ENCODE measurements around the gene FGD4. TPM values are rescaled to one million over a fixed set of nuclear protein-coding genes. Genes with fewer than 3 reads are reported as not detected.
"Not testable (repeated sequence)": the region's sequence is repeated elsewhere in the genome, so short reads cannot be mapped to it uniquely, and the experiment has no call there.

FGD4 gene
- total RNA-seq, 2 experiments from 2014 or later: 0.61 to 0.76 TPM

DNA sequence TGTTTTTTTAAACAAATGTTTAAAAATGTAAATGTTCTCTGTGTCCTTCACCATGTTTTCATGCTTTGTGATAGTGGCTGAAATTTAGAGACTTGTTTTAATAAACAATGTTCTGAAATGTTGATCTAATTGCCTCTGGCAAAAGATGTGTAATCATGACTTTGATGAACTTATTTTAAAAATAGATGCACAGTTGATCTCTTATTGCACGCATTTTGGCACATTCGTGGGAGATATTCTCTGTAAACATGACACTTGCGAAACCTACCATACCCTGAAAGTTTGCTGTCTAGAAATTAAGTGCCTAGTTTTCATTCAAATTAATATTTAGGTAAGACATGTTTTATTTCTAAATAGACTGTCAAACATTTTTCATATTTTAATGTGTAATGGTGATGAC lies 160.1 kb downstream of the FGD4 start:
- Mint-ChIP-seq H3K27me3 (peaks cover 5% of the 10 kb centered on the region), H3K4me1 (peaks cover 21% of the 10 kb centered on the region), H3K36me3 (peaks cover 2% of the 10 kb centered on the region), H3K4me3 (no peak overlapping the region), H3K9me3 (ENCODE audit: low read depth) (no peaks in the 10 kb centered on the region), H3K27ac (peak overlapping the region; percentile 43)
- ATAC-seq (no peak), DNase-seq (no peak)
- CTCF ChIA-PET: no interaction called here

DNA sequence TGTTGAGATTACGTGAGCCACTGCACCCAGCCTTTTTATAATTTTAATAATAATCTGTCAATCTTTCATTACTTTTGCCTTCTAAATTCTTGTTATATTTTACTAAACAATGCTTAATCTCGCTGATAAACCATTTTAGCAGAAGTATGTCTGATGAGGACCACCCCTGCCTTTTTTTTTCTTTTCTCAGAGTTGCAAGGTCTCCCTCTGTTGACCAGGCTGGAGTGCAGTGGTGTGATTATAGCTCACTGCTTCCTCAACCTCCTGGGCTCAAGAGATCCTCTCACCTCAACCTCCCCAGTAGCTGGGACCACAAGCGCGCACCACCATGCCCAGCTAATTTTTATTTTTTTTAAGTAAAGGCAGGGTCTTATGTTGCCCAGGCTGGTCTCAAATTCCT lies 161.2 kb downstream of the FGD4 start:
- Mint-ChIP-seq H3K36me3 (peaks cover 2% of the 10 kb centered on the region), H3K4me3 (no peak overlapping the region), H3K4me1 (peaks cover 21% of the 10 kb centered on the region), H3K27ac (no peak overlapping the region), H3K27me3 (no peaks in the 10 kb centered on the region), H3K9me3 (ENCODE audit: low read depth) (no peaks in the 10 kb centered on the region)
- no peak for DNase-seq
- ATAC-seq: no peak
- CTCF ChIA-PET: no interaction called here

DNA sequence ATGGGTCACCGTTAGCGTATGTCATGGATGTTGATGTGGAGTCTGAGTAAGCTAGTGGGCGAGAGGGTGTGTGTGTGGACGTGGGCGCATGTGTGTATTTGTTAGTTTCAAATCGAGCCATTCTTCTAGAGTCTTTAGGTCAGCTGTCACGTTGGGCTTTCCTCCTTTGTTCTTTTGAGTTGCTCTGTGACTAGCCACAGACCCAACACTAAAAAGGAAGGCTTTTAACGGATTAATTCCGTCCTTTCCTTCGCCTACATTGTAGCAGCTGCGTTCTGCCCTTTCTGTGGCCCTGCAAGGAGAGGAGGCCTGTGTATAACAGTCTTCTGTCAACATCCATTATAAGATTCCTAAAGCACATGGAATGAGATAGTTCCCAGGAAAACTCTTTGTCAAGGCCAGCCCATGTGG lies 162.6 kb downstream of the FGD4 start:
- H3K27ac Mint-ChIP-seq: no peak overlapping the region

DNA sequence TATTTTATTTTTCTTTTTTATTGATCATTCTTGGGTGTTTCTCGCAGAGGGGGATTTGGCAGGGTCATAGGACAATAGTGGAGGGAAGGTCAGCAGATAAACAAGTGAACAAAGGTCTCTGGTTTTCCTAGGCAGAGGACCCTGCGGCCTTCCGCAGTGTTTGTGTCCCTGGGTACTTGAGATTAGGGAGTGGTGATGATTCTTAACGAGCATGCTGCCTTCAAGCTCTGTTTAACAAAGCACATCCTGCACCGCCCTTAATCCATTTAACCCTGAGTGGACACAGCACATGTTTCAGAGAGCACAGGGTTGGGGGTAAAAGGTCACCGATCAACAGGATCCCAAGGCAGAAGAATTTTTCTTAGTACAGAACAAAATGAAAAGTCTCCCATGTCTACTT lies 163.1 kb downstream of the FGD4 start:
- DNase-seq; H3K36me3 Mint-ChIP-seq; H3K4me3 Mint-ChIP-seq; H3K27me3 Mint-ChIP-seq; H3K9me3 Mint-ChIP-seq (ENCODE audit: low read depth); ATAC-seq; H3K27ac Mint-ChIP-seq; CTCF ChIA-PET: not testable (repeated sequence)
- peaks cover 21% of the 10 kb centered on the region for H3K4me1 Mint-ChIP-seq

More for the DNA sequence above, 162.6 kb downstream of the FGD4 start:
- no peak overlapping the region for H3K4me3 Mint-ChIP-seq
- DNase-seq: no peak
- ATAC-seq: no peak
- no peaks in the 10 kb centered on the region for H3K9me3 Mint-ChIP-seq (ENCODE audit: low read depth)
- H3K27me3 Mint-ChIP-seq: no peaks in the 10 kb centered on the region
- H3K4me1 Mint-ChIP-seq: peaks cover 21% of the 10 kb centered on the region
- CTCF ChIA-PET: no interaction called here
- peaks cover 2% of the 10 kb centered on the region for H3K36me3 Mint-ChIP-seq

DNA sequence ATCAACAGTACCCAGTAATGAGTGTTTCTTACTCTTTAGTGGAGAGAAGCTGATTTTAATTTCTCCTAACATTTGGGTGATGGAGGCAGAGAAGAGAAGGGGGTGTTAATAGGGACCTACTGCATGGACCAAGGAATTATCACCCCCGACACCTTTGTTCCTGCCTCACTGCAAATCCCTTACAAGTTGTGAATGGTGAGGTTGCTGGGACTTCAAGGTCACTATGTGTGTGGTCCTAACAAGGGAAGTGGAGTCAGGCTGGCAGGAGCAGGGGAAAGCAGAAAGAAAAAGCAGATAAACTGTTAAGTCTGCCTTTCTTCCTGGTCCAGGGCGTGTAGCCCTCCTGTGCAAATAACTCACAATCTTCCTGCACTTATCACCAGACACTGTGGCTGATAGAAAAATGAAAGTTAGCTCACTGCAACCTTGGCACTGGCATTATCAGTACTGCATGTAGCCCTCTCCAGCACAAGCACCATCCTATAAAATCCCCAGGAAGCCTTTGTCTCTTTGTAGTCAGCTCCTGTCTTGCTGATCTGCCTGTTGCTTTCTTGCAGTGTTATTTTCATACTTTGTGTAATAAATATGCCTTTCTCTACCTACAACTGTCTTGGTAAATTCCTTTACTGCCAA lies 167.4 kb downstream of the FGD4 start:
- no peaks in the 10 kb centered on the region for H3K27me3 Mint-ChIP-seq
- DNase-seq: no peak
- H3K4me1 Mint-ChIP-seq: no peaks in the 10 kb centered on the region
- H3K27ac Mint-ChIP-seq: no peak overlapping the region
- H3K9me3 Mint-ChIP-seq (ENCODE audit: low read depth): no peaks in the 10 kb centered on the region
- peaks cover under 1% of the 10 kb centered on the region for H3K36me3 Mint-ChIP-seq
- no peak for ATAC-seq
- CTCF ChIA-PET: no interaction called here
- no peak overlapping the region for H3K4me3 Mint-ChIP-seq

DNA sequence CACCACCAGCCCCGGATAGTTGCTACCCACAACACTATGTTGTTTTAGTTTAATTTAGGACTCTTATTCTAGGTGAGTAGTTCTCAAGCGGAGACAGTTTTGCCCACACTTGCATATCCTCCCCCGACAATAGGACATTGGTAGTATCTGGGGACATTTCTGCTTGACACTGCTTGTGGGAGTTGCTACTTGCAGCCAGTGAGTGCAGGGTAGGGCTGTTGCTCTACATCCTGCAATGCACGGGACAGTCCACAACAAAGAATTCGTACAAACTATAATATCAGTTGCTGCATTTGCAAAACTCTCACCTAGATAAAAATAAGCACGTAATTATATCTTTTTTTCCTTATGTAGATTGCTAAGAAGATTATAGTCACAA lies 167.9 kb downstream of the FGD4 start:
- ATAC-seq: no peak
- H3K27me3 Mint-ChIP-seq: no peaks in the 10 kb centered on the region
- no peak for DNase-seq
- H3K36me3 Mint-ChIP-seq: no peaks in the 10 kb centered on the region
- no peaks in the 10 kb centered on the region for H3K4me1 Mint-ChIP-seq
- no peak overlapping the region for H3K4me3 Mint-ChIP-seq
- CTCF ChIA-PET: no interaction called here
- no peaks in the 10 kb centered on the region for H3K9me3 Mint-ChIP-seq (ENCODE audit: low read depth)
- no peak overlapping the region for H3K27ac Mint-ChIP-seq

DNA sequence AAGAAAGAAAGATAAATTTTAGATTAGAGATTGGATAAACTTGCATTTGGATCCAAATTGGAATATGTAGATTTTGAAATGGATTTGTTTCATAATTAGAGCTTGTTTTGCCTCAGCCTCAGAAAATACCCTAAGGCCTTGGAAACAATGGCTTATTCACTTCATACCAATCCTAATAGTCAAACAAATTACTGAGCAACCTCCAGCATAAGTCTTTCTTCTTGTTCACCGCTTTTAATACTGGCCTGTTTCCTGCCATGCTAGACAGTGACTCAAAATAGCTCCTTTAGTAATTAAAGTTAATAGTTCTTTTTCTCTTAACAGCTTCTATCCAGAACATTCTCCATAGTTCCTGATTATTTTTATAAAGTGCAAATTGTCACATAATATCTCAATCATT lies 168.9 kb downstream of the FGD4 start:
- CTCF ChIA-PET: no interaction called here
- no peak overlapping the region for H3K4me3 Mint-ChIP-seq
- ATAC-seq: no peak

DNA sequence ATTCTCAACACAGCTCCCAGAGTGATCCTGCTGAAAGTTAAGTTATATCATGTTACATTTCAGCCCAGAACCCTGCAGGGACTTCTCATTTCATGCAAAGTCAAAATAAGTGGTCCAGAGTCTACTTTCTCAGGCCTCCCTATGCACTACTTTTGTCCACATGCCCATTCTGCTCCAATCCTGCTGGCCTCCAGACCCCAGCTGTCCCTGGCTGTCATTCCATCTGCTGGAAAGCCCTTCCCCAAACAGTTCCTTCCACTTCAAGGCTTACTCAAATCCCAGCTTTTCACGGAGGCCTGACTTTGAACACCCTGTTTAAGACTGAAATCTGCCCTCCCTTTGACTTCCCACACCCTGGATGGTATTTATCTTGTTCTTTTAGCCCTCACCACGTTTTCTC lies 169.9 kb downstream of the FGD4 start:
- no peaks in the 10 kb centered on the region for H3K4me1 Mint-ChIP-seq
- H3K36me3 Mint-ChIP-seq: no peaks in the 10 kb centered on the region
- CTCF ChIA-PET: no interaction called here
- H3K27me3 Mint-ChIP-seq: no peaks in the 10 kb centered on the region
- H3K4me3 Mint-ChIP-seq: no peak overlapping the region
- DNase-seq (no peak), ATAC-seq (no peak)
- H3K9me3 Mint-ChIP-seq (ENCODE audit: low read depth): no peaks in the 10 kb centered on the region
- no peak overlapping the region for H3K27ac Mint-ChIP-seq

More for the DNA sequence above, 168.9 kb downstream of the FGD4 start:
- DNase-seq: no peak
- Mint-ChIP-seq H3K9me3 (ENCODE audit: low read depth) (no peaks in the 10 kb centered on the region), H3K27ac (no peak overlapping the region), H3K27me3 (no peaks in the 10 kb centered on the region), H3K4me1 (no peaks in the 10 kb centered on the region), H3K36me3 (no peaks in the 10 kb centered on the region)

DNA sequence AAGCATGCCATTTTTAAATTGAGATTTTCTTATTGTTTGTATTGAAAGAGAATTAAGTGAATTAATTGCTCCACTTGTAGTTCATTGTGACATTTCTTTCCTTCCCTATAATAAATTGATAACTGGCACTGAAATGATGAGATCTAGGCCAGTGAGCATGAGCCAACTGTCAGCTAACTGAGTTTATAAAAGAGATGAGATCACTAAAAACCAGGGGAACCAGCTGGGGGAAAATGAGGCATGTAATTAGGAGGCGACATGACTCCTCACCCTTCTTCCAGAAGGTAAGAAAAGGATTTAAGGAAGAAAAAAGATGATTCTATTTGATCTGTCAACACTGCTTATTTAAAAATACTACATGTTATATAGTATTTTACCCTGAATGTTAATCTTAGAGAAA lies 175.2 kb downstream of the FGD4 start:
- no peak overlapping the region for H3K27ac Mint-ChIP-seq
- peaks cover 9% of the 10 kb centered on the region for H3K27me3 Mint-ChIP-seq
- no peaks in the 10 kb centered on the region for H3K4me1 Mint-ChIP-seq
- peaks cover 2% of the 10 kb centered on the region for H3K9me3 Mint-ChIP-seq (ENCODE audit: low read depth)
- CTCF ChIA-PET: no interaction called here
- ATAC-seq (no peak), DNase-seq (no peak)
- no peak overlapping the region for H3K4me3 Mint-ChIP-seq
- H3K36me3 Mint-ChIP-seq: peaks cover 3% of the 10 kb centered on the region

DNA sequence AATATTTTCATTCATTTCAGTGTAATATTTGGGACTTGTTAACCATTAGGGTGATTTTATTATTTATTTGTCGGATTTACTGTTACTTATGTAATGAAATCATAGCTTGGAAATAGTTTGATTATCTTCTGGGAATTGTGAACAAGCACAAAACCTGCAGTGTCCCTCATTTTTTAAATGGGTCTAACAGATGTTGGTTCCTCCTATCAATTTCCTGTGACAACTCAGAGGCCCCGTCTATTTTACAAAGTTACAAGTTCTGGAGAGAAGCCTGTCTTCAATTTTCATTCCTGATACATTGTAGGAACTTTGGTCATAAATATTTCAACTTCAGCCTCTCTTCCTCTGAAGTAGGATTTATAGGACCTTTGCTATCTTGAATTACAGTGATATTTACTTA lies 178.0 kb downstream of the FGD4 start:
- Mint-ChIP-seq H3K4me3 (no peak overlapping the region), H3K36me3 (peaks cover 3% of the 10 kb centered on the region), H3K27me3 (peaks cover 9% of the 10 kb centered on the region), H3K27ac (no peak overlapping the region), H3K4me1 (peaks cover 5% of the 10 kb centered on the region), H3K9me3 (ENCODE audit: low read depth) (peaks cover 2% of the 10 kb centered on the region)
- DNase-seq: no peak
- ATAC-seq: no peak
- CTCF ChIA-PET: no interaction called here

DNA sequence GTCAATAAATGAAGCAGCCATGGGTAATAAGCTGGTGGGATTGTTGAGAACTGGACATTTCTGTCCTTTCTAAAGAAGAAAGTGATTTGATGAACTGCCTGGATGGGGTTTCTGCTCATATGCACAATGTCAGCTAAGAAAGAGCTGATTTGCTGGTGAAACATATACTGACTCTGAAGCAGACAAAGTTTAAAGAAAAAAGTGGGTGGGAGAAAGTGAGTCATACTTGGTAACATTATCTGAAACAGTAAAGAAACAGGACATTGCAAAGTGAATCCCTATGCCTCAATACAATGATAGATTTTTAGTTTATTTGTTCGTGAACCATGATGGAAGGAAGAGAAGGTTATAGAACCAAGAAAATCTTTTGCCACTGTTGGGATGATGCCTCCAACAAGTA lies 184.2 kb downstream of the FGD4 start:
- no peaks in the 10 kb centered on the region for H3K27me3 Mint-ChIP-seq
- H3K36me3 Mint-ChIP-seq: peaks cover 12% of the 10 kb centered on the region
- CTCF ChIA-PET: interaction anchor here (0.6 kb wide), 1 partner anchor 442 kb away, joined by 3 read pairs; no protein-coding TSS in a partner anchor
- peaks cover 32% of the 10 kb centered on the region for H3K4me1 Mint-ChIP-seq
- H3K4me3 Mint-ChIP-seq: no peak overlapping the region
- peaks cover 3% of the 10 kb centered on the region for H3K9me3 Mint-ChIP-seq (ENCODE audit: low read depth)
- no peak overlapping the region for H3K27ac Mint-ChIP-seq
- peak; percentile 36 for ATAC-seq
- DNase-seq: no peak

DNA sequence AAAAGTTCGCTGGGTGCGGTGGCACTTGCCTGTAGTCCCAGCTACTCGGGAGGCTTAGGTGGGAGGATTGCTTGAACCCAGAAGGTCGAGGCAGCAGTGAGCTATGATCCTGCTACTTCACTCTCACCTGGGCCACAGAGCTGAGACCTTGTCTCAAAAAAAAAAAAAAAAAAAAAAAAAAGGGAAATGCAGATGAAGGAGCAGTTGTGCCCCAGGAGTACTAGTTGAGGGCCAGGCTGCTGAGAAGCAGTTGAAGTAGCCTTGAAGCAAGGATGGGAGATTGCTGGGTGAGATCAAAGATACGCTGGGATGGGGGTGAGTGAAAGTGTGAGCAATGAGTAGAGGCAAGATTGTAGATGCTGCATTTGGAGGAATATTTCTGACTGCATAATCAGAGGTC lies 186.3 kb downstream of the FGD4 start:
- no peak for ATAC-seq
- CTCF ChIA-PET: interaction anchor here (1.6 kb wide), 1 partner anchor 13 kb away, joined by 4 read pairs; no protein-coding TSS in a partner anchor
- Mint-ChIP-seq H3K9me3 (ENCODE audit: low read depth) (peaks cover 3% of the 10 kb centered on the region), H3K27ac (no peak overlapping the region), H3K27me3 (no peaks in the 10 kb centered on the region), H3K36me3 (peaks cover 15% of the 10 kb centered on the region), H3K4me3 (no peak overlapping the region), H3K4me1 (peaks cover 51% of the 10 kb centered on the region)
- no peak for DNase-seq

DNA sequence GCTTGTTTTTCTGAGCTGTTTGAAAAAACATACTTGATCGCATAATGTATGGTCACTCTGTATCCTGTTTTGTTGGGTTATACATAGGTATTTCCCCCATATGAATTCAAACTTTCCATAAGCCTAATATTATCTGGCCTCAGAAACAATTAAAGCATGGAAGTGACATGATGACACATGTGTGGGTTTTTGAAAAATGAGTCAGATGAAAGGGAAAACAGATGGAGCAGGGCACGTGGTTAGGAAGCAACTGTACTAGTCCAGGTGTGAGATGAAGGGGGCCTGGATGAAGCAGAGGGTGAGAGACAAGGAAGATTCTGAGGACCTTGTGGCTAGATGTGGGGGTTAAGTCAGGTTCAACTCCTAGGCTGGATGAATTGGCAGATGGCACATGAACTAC lies 187.0 kb downstream of the FGD4 start:
- no peak for ATAC-seq
- Mint-ChIP-seq H3K27ac (peak overlapping the region; percentile 21), H3K4me3 (no peak overlapping the region), H3K27me3 (no peaks in the 10 kb centered on the region), H3K9me3 (ENCODE audit: low read depth) (peaks cover 3% of the 10 kb centered on the region), H3K36me3 (peaks cover 15% of the 10 kb centered on the region), H3K4me1 (peaks cover 52% of the 10 kb centered on the region)
- DNase-seq: no peak
- CTCF ChIA-PET: interaction anchor here (1.6 kb wide), 1 partner anchor 12 kb away, joined by 4 read pairs; no protein-coding TSS in a partner anchor

DNA sequence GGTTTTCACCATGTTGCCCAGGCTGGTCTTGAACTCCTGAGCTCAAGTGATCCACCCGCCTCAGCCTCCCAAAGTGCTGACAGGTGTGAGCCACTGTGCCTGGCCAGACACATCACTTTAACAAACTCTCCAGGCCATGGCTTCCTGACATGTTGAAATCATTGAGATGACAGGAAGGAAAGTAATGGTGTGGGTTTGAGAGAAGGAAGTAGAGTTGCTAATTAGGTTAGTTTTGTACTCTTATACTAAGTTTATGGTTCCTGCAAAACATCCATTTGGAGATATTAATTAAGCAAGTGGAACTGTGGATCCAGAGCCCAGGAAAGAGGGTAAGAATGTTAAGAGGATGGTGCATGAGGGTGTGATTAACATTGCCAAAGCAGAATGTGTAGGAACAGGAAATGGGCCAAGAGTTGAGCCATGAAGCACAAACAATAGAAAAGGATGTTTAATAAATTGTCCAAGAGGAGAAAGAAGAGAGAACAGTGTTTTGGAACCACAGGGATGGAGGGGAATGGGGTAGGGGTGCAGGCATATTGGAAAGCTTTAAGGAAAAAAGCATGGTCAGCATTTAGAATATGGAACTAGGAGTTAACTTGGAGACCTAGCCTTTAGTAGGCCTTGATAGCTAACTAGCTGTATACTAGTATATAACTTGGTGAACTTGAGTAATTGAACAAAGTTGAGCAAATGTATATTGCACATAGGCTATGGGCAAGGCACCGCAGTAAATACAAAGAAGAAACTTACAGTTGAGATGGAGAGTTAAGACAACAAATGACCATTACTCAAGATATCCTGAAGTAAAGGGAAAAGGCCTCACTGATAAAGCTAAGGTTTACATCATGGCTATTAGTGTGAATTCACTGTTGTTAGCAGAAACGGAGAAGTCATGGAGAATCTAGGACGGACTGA lies 188.5 kb downstream of the FGD4 start:
- Mint-ChIP-seq H3K9me3 (ENCODE audit: low read depth) (peaks cover 3% of the 10 kb centered on the region), H3K4me1 (peaks cover 43% of the 10 kb centered on the region), H3K36me3 (peaks cover 15% of the 10 kb centered on the region), H3K27me3 (no peaks in the 10 kb centered on the region), H3K4me3 (no peak overlapping the region), H3K27ac (peak overlapping the region; percentile 87)
- no peak for DNase-seq
- CTCF ChIA-PET: interaction anchor here (2.7 kb wide), 1 partner anchor 17 kb away, joined by 6 read pairs; no protein-coding TSS in a partner anchor
- ATAC-seq: no peak
